Effector CD8-positive, alpha-beta T cell (primary cell): ENCODE measurements around the gene UBE4B.
"Not testable (repeated sequence)": the region's sequence is repeated elsewhere in the genome, so short reads cannot be mapped to it uniquely, and the experiment has no call there.

Experiments
- DNase-seq: peaks from one replicate; lab custom pipeline; 2025; lab: John Stamatoyannopoulos, UW

Gene UBE4B

GRCh38 chr1:10073371-10073770, 40.6 kb downstream of the UBE4B start:
- DNase-seq: not testable (repeated sequence)

DNA sequence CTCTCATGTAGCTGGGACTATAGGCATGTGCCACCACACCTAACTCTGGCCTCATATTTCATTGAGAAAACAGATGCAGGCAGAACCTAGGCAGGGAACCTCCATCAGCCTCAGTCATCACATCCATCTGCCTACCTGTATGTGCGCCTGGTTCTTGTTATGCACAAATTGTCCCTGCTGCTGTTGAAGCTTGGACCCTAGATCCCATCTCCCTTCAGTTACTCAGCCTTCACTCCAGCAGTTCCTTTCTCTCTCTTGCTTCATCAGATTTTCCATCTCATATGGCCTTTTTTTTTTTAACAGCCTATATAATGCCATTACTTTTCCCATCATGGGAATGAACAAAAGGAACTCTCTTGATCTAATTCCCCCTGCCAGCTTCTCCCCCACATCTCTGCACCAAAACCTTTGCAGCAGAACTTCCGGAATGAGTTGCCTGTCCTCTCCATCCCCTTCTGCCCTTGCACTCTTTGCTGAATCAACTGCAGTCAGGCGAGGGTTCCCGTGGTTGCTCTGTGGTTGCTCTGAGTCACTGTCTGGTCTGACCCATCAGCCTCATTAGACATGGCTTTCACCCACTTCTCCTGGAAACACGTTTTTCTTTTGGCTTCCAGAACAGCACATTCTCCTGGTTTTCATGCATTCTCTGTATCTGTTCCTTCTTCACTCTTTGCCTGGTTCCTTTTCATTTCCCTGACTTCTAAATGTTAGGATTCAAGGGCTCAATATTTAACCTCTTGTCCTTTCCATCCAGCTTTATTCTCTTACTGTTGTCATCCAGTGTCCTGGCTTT, 41.5 kb downstream of the UBE4B start:
- no peak for DNase-seq

DNA sequence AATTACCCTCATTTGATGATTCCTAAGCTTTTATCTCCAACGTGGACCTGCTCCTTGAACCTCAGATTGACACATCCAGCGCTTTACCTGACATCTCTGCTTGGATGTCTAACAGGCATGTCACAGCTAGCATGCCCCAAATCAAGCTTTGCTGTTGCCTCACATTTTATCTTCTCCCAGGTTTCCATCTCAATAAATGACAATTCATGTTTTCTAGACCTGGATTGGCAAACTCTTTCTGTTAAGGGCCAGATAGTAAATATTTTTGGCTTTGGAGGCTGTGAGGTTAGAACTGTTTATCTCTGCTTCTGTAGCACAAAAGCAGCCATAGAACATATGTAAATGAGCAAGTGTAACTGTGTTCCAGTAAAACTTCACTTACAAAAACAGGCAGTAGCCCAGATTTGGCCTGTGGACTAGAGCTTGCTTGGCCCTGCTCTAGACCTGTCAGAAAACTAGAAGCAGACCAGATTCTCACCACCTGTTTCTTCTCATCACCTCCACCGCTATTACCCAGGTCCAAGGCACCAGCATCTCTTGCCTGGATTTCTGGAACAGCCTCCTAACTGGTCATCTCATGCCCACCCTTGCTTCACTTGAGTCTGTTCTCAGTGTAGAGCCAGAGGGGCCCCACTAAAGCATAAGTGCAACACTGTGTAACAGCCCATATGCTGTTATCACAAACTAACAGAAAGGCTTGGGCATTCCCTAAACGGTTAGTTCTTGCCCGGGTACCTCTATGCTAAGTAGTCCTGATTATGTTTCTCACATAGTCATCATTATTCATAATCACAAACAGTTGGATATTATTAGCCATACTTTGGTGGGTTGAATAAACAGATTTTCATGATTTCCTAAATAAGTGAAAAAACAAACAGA, 42.3 kb downstream of the UBE4B start:
- no peak for DNase-seq

DNA sequence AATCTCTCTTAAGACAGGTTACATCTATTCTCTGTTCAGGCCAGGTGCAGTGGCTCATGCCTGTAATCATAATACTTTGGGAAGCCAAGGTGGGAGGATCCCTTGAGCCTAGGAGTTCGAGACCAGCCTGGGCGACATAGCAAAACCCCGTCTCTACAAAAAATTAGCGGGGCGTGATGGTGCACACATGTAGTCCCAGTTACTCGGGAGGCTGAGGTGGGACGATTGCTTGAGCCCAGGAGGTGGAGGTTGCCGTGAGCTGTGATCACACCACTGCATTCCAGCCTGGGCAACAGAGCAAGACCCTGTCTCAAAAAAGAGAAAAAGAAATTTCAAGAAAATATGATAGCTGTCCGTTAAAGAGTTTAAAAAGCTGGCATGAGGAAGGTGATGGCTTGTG, 43.0 kb downstream of the UBE4B start:
- no peak for DNase-seq

DNA sequence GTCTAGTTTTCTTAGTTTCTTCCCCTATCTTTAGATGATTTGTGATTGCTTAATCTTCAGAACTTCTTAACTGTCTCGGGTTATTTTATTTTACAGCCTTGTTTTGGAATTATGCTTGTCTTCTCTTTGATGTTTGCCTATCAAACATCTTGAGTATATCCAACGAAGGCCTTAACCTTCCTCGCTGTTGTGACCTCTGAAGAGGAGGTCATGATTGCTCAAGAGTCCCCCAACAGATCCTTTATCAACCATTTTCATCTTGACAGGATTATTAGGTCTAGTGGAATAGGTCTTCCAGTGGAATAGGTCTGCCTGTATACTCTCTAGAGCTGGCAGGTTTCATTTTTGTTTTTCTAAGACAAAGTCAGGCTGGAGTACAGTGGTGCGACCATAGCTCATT, 45.7 kb downstream of the UBE4B start:
- no peak for DNase-seq

GRCh38 chr1:10080523-10080922, 47.8 kb downstream of the UBE4B start:
- no peak for DNase-seq

GRCh38 chr1:10082785-10083479, 50.2 kb downstream of the UBE4B start:
- no peak for DNase-seq

DNA sequence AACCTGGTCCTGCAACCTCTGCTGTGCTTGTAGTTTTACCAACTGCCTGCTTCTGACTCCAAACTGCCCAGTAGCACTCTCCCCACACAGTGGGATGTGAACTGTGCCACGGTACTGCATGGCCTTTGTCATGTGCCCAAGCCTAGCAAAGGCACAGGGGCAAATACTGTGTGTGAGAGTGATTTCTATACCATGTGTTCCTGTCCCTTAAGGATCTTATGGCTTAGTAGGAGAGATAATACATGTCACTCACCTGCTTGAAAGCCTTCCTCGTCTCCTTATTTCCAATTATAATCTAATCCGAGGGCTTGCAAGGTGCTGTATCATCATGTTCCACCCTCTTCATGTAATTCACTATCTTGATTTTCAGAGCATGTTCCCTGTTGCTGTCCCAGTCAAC, 51.3 kb downstream of the UBE4B start:
- DNase-seq: no peak

- DNase-seq: no peak
Observed at GRCh38 chr1:10085076-10085475, 52.3 kb downstream of the UBE4B start.

DNA sequence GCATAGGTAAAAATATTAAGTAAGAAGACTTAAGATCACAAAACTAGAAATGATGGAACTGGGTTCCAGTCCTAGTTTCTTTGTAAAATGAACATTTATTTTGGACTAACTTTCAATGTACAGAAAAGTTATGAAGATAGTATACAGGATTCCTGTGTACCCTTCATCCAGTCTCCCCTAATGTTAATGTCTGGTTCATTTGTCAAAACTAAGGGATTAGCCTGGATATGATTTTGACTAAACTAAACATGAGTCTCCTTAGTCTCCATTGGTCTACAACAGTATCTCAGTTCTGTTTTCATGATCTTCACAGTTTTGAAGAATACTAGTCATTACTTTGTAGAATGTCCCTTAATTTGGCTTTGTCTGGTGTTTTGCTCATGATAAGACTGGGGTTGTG, 54.5 kb downstream of the UBE4B start:
- no peak for DNase-seq

DNA sequence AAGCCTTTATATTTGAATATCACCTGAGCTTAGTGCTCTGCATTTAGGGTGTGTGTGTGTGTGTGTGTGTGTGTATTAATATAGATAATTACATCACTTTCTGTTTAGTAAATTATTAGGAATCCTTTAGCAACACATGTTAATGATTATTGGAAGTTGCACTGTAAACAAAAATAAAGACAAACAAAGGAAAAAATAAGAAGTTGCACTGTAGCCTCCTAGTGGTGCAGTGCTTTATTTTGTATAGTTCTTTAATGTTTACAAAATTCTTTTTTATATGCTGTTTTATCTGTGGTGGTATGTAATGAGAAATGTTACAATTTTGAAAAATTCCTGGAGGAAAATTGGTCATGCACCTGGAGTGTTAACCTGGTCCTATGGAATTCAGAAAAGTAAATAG, 69.2 kb downstream of the UBE4B start:
- no peak for DNase-seq

DNA sequence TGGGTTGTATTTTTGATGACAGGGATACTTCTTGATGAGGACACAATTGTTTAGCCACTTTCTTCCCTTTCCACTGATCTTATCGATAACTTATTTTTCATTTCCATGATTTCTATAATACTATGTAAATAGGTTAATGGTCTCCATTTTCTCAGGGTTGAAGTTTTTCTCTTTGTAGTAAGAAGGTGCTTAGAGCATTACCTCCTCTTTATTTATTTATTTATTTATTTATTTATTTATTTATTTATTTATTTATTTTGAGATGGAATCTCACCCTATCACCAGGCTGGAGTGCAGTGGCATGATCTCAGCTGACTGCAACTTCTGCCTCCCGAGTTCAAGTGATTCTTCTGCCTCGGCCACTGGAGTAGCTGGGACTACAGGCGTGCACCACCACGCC, 70.4 kb downstream of the UBE4B start:
- DNase-seq: no peak

- DNase-seq: no peak
Observed at GRCh38 chr1:10104834-10105233, 72.1 kb downstream of the UBE4B start.

DNA sequence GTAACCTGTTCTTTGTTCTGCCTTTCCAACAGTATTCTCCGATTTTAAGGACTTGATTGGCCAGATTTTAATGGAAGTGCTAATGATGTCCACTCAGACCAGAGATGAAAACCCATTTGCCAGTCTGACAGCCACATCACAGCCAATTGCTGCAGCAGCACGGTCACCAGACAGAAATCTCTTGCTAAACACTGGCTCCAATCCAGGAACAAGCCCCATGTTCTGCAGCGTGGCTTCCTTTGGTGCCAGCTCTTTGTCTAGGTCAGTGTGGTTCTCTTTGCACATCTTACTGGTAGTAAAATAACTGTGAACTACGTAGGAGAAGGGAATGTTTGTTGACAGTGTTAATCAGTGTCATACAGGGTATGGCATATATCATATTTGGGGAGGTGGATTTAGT, 72.7 kb downstream of the UBE4B start:
- no peak for DNase-seq

DNA sequence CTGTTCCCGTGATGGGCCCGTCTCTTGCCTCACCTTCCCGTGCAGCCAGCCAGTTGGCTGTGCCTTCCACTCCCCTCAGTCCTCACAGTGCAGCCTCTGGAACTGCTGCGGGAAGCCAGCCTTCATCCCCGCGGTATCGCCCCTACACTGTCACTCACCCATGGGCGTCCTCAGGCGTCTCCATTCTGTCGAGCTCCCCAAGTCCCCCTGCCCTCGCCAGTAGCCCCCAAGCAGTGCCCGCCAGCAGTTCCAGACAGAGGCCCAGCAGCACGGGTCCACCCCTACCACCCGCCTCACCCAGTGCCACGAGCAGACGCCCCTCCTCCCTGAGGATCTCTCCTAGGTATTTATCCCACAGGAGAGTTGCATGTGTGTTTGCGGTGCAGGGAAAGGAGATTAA, 73.5 kb downstream of the UBE4B start:
- DNase-seq: no peak

DNA sequence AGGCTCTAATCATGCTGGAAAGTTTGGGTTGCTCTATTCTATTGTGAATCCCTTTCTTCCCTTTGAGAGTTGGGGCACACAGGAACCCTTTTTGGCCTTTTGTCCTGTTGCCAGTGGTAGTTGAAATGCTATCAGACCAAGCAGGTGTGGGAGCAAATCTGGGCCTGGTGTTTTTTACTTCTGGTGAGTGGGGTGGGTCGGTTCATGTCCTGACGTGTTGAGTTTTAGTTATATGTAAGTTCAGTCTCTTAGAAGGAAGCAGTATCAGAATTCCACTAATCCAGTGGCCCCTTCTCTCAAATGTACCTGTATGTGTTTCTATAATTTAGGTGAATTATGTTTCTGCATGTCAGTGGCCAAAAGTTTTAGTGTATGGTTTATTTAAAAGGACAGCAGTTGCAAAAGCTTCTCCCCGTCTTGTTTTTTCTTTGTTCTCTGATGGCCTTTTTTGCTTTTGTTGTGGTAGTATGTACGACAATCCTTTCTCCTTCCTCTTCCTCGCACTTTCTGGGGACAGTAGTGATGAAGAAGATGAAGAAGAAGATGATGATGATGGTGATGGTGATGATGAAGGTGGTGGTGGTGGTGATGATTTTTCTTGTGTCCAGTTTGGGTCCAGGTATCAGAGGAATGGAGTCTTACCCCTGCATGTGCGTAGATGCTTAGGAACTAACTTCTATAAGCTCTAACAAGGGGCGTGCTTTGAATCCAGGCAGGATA, 74.2 kb downstream of the UBE4B start:
- DNase-seq: no peak

DNA sequence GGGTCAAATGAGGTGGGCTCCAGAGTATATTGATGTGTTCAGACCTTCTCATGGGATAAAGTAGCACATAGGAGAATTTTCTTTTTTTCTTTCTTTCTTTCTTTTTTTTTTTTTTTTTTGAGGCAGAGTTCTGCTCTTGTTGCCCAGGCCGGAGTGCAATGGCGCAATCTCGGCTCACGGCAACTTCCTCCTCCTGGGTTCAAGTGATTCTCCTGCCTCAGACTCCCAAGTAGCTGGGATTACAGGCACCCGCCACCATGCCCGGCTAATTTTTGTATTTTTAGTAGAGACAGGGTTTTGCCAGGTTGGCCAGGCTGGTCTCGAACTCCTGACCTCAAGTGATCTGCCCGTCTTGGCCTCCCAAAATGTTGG, 74.7 kb downstream of the UBE4B start:
- DNase-seq: not testable (repeated sequence)

DNA sequence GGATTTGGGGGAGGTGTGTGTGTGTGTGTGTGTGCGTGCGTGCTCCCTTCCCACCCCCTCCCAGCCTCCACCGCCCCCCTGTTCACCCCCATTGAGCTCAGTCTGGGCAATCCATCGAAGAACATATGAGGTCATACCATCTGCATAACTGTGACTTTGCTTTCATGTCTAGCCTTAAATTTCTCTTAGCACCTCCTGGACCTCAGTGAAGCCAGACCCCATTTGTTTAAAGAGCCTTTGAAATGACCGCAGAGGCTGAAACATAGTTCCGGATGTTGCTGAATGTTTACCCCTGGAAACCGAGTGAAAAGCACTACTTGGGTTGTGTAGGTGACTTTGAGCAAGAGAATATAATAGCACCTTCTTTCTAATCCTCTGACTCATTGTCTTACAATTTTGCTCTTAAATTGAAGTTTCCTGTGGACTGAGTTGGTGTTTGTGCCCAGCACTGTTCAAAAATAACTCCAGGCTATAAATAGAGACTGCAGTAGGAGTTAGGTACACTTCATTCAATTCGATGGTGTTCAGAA, 75.4 kb downstream of the UBE4B start:
- no peak for DNase-seq

DNA sequence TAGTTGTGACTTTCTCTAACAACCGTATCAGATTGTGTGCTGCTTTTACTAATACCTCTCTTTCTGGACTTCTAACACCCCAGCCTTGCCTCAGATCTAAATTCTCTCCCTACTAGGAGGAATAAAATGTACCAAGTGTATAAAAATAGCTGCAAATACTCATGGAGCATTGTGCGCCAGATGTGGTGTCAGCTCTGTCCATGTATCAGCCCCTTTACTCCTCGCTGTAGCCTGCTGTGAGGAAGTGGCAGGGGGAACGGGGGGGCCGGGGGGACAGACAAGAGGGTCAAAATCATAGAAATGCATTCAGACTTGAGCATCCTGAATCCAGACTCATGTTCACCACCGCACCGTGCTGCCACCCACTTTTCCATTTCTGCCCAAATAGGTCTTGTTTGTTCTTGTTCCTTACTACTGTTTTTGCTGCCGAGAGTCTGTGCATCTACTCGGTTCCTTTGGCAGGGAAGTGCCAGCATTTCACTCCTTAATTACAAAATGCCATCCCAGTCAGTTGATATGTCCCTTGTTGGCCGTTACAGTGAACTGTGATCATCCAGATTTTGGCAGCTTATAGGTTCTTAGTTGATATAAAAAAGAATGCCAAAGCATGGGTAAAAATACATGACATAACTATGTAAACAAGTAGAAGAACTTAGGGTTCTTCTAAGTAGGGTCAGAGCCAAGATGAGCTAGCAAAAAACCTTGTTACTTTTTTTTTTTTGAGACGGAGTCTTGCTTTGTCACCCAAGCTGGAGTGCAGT, 76.4 kb downstream of the UBE4B start:
- DNase-seq: no peak

- no peak for DNase-seq
Observed at GRCh38 chr1:10113501-10113900, 80.7 kb downstream of the UBE4B start.

DNA sequence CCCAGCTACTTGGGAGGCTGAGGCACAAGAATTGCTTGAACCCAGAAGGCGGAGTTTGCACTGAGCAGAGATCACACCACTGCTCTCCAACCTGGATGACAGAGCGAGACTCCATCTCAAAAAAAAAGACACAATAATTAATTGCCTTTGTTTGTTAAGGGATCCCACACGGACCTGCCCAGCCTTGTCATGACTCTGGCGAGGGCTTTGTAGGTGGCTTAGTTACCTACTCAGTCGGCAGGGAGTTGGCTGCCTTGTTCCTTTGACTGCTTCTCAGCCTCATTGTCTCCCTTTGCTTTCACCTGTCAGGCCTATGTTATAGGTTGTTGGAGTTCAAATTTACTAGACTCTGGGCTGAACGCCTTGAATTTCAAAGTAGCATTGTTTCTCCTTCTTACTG, 82.0 kb downstream of the UBE4B start:
- DNase-seq: no peak
